Kidney (tissue), 14 donors: Measurements from ENCODE around the gene DLGAP1. TPM values are rescaled to one million over a fixed set of nuclear protein-coding genes. Genes with fewer than 3 reads are reported as not detected.

Experiments used
- DNase-seq, 5 donors: peaks; one replicate each; pipeline ENCODE4 v3.0.0-alpha.2; 2013 to 2020
- FAIRE-seq: peaks from 2 replicates; lab custom pipeline; 2012; peaks lifted over from hg19 to GRCh38; lab: Jason Lieb, UNC
- H3K27ac ChIP-seq, 2 donors: one replicate each; pipeline ENCODE4 v1.7.0; 2013; ENCODE audit warnings: low read depth in 2 of 2, low read length in 2 of 2, inconsistent platforms in 1 of 2
- H3K27me3 ChIP-seq: one replicate; pipeline ENCODE4 v1.7.1; 2013; ENCODE audit warnings: low read length, inconsistent platforms; ENCODE audit not compliant: control insufficient read depth, insufficient read depth
- H3K36me3 ChIP-seq, 3 donors: one replicate each; pipeline versions ENCODE4 v1.7.0 to v1.7.1; 2013; ENCODE audit warnings: low read length in 3 of 3, control low read depth in 1 of 3, inconsistent platforms in 1 of 3; ENCODE audit not compliant: insufficient read depth in 3 of 3, control insufficient read depth in 2 of 3
- H3K4me1 ChIP-seq, 3 donors: one replicate each; pipeline versions ENCODE4 v1.7.0 to v1.7.1; 2013; ENCODE audit warnings: low read length in 3 of 3, inconsistent platforms in 1 of 3, low read depth in 1 of 3; ENCODE audit not compliant: control insufficient read depth in 2 of 3, insufficient read depth in 2 of 3
- H3K4me3 ChIP-seq, 3 donors: one replicate each; pipeline versions ENCODE4 v1.7.0 to v1.8.1; 2013; ENCODE audit warnings: low read length in 3 of 3, control low read depth in 1 of 3, inconsistent platforms in 1 of 3
- H3K9ac ChIP-seq, 3 donors: one replicate each; pipeline versions ENCODE4 v1.7.0 to v1.7.1; 2013; ENCODE audit warnings: low read length in 3 of 3, control low read depth in 1 of 3, inconsistent platforms in 1 of 3
- H3K9me3 ChIP-seq, 3 donors: one replicate each; pipeline versions ENCODE4 v1.7.0 to v1.7.1; 2013; ENCODE audit warnings: low read length in 3 of 3, control low read depth in 1 of 3, inconsistent platforms in 1 of 3; ENCODE audit not compliant: control insufficient read depth in 2 of 3, insufficient read depth in 1 of 3
- intact Hi-C: fragments of 100-400 bp; cut with DNase I; formaldehyde crosslinking; loops from one replicate; pipeline ENCODE4 v1.11.1; 2022
- polyA plus RNA-seq: library from polyadenylated mRNA; stranded (reverse); fragments of 350-450 nt; fragmentation: Illumina TruSeq; extraction: RNeasy Lipid Tissue Mini Kit (QIAGEN cat#74804); gene quantifications from one replicate; pipeline ENCODE4 v1.2.3, GENCODE V29; 2014; ENCODE audit warnings: low read depth, low replicate concordance; ENCODE audit not compliant: insufficient read depth
- total RNA-seq: library from RNA; stranded (reverse); fragmentation: NEBNext Ultra II Directional; extraction: Animal tissue kit (Norgen Biotek cat#: 25700); gene quantifications from one replicate; pipeline ENCODE4 v1.2.1, GENCODE V29; 2021
- TF ChIP-seq, protein P1 (sequence below): IDR thresholded peaks from 3 replicates; pipeline ENCODE4 v1.5.1; 2012; ENCODE audit warnings: mild to moderate bottlenecking, moderate library complexity, borderline replicate concordance; ENCODE audit not compliant: insufficient read depth; ENCODE audit errors: extremely low read depth
- donor health status: control.
- donor health status: control.
- donor health status: control.
- donor health status: control.
- donor health status: control.
- donor health status: DM: yes; HTN: yes; CAD: no.
- donor health status: Normal renal cell carcinoma (clear cell type).

DLGAP1 gene
- total and polyA plus RNA-seq, 2 donors from 2014 or later: 1.2 to 32.8 TPM

DNA sequence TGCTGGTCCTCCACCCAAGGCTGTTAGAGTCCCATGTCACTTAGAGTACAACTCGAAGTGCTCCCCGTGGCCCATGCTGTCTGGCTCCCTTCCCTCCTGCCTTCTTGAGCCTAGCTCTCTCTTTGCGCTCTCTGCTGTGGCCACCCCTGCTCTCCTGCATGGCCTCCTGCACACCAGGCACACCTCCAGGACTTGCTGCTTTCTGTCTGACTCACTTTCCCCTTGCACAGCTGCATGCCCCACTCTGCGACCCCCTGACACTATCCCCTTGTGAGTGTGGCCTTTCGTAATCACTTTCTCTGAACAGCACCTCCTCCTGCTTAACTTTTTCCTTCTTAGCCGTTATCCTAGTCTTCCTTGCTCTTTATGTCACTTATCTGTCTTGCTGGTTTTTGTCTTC lies 661.6 kb downstream of the DLGAP1 start:
- Histone ChIP-seq H3K4me1 (peaks cover 0 to 3% (median 0%) of the 10 kb centered on the region in 3 donors), H3K27me3 (no peaks in the 10 kb centered on the region), H3K27ac (no peak overlapping the region), H3K36me3 (no peaks in the 10 kb centered on the region), H3K9me3 (no peaks in the 10 kb centered on the region), H3K4me3 (no peak overlapping the region), H3K9ac (no peak overlapping the region)
- FAIRE-seq (no peak), DNase-seq (no peak)
- TF ChIP-seq, protein P1, sequence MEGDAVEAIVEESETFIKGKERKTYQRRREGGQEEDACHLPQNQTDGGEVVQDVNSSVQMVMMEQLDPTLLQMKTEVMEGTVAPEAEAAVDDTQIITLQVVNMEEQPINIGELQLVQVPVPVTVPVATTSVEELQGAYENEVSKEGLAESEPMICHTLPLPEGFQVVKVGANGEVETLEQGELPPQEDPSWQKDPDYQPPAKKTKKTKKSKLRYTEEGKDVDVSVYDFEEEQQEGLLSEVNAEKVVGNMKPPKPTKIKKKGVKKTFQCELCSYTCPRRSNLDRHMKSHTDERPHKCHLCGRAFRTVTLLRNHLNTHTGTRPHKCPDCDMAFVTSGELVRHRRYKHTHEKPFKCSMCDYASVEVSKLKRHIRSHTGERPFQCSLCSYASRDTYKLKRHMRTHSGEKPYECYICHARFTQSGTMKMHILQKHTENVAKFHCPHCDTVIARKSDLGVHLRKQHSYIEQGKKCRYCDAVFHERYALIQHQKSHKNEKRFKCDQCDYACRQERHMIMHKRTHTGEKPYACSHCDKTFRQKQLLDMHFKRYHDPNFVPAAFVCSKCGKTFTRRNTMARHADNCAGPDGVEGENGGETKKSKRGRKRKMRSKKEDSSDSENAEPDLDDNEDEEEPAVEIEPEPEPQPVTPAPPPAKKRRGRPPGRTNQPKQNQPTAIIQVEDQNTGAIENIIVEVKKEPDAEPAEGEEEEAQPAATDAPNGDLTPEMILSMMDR: no peak
- intact Hi-C loops: no loop called here

GRCh38 chr18:3793111-3793510 lies 662.0 kb downstream of the DLGAP1 start:
- H3K27ac ChIP-seq: no peak overlapping the region
- peaks cover 0 to under 1% (median 0%) of the 10 kb centered on the region in 3 donors for H3K4me1 ChIP-seq
- no peaks in the 10 kb centered on the region for H3K27me3 ChIP-seq
- TF ChIP-seq, protein P1: no peak
- H3K9ac ChIP-seq: no peak overlapping the region
- DNase-seq (no peak), FAIRE-seq (no peak)
- H3K4me3 ChIP-seq: no peak overlapping the region
- no peaks in the 10 kb centered on the region for H3K9me3 ChIP-seq
- intact Hi-C loops: no loop called here
- no peaks in the 10 kb centered on the region for H3K36me3 ChIP-seq

DNA sequence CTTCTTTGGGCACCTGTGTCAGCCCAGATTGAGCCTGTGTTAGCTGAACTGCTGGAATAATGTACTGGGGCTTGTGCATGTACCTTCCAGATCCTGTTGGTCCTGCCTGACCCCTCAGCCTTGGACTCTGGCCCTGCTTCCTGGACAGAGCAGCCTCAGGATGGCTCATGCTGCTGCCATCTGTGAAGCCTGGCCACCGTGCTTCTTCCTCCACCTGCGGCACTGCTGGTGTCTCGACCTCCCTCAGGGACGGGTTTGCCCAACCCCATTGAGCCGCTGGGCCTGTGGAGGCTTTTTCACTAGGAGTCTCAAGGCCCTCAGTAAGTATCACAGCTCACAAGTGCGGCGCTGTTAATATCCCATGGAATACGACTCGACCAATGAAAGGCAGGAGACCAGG lies 662.4 kb downstream of the DLGAP1 start:
- TF ChIP-seq, protein P1: no peak
- H3K9me3 ChIP-seq: no peaks in the 10 kb centered on the region
- no peaks in the 10 kb centered on the region for H3K27me3 ChIP-seq
- no peak overlapping the region for H3K9ac ChIP-seq
- no peaks in the 10 kb centered on the region for H3K36me3 ChIP-seq
- FAIRE-seq (no peak), DNase-seq (no peak)
- H3K27ac ChIP-seq: no peak overlapping the region
- intact Hi-C loops: no loop called here
- no peaks in the 10 kb centered on the region for H3K4me1 ChIP-seq
- no peak overlapping the region for H3K4me3 ChIP-seq

- TF ChIP-seq, protein P1: no peak
- Histone ChIP-seq H3K9me3 (no peaks in the 10 kb centered on the region), H3K4me1 (no peaks in the 10 kb centered on the region), H3K9ac (no peak overlapping the region), H3K36me3 (no peaks in the 10 kb centered on the region), H3K4me3 (no peak overlapping the region), H3K27ac (no peak overlapping the region), H3K27me3 (no peaks in the 10 kb centered on the region)
- DNase-seq: no peak
- no peak for FAIRE-seq
- intact Hi-C loops: no loop called here
These were observed 663.9 kb downstream of the DLGAP1 start for GRCh38 chr18:3791238-3791637.
